Activated naive CD4-positive, alpha-beta T cell treated with anti-CD3 and anti-CD28 coated beads for 36 hours (primary cell): ENCODE data around the gene CUZD1. TPM values are rescaled to one million over a fixed set of nuclear protein-coding genes. Genes with fewer than 3 reads are reported as not detected.

ENCODE experiments used
- CTCF ChIA-PET: fragments of 350-600 bp; sonication (Branson Sonifier 250); formaldehyde crosslinking; loops from one replicate; lab custom pipeline; 2021; ENCODE audit warnings: antibody characterized with exemption; lab: Charles Lee
- DNase-seq: peaks from one replicate; pipeline ENCODE4 v3.0.0-alpha.2; 2020
- H3K27ac Mint-ChIP-seq: one replicate; pipeline ENCODE4 v1.8.0; 2021; ENCODE audit warnings: mild to moderate bottlenecking, mixed read lengths
- H3K27me3 Mint-ChIP-seq: one replicate; pipeline ENCODE4 v1.8.0; 2021; ENCODE audit warnings: low read depth, mixed read lengths
- H3K36me3 Mint-ChIP-seq: one replicate; pipeline ENCODE4 v1.8.0; 2021; ENCODE audit warnings: low read depth, mixed read lengths
- H3K4me1 Mint-ChIP-seq: one replicate; pipeline ENCODE4 v1.8.0; 2021; ENCODE audit warnings: low read depth, mixed read lengths
- H3K4me3 Mint-ChIP-seq: one replicate; pipeline ENCODE4 v1.8.0; 2021; ENCODE audit warnings: mild to moderate bottlenecking, moderate library complexity, mixed read lengths
- H3K9me3 Mint-ChIP-seq: one replicate; pipeline ENCODE4 v1.8.0; 2021; ENCODE audit warnings: mixed read lengths
- intact Hi-C: fragments of 100-400 bp; cut with micrococcal nuclease; formaldehyde crosslinking; loops from one replicate; pipeline ENCODE4 v1.15.1; 2023
- total RNA-seq, 2 experiments: library from RNA; stranded (reverse); gene quantifications; one replicate each; pipeline ENCODE4 v1.2.3, GENCODE V29; 2021

CUZD1 gene
- total RNA-seq, 2 experiments from 2014 or later: 0.43 to 0.54 TPM

GRCh38 chr10:122782911-122783310, 62.7 kb downstream of the CUZD1 start:
- DNase-seq: no peak
- H3K4me1 Mint-ChIP-seq: no peaks in the 10 kb centered on the region
- no peaks in the 10 kb centered on the region for H3K9me3 Mint-ChIP-seq
- intact Hi-C loops: no loop called here
- H3K27ac Mint-ChIP-seq: no peak overlapping the region
- no peak overlapping the region for H3K4me3 Mint-ChIP-seq
- no peaks in the 10 kb centered on the region for H3K36me3 Mint-ChIP-seq
- CTCF ChIA-PET: no interaction called here
- H3K27me3 Mint-ChIP-seq: peaks cover 6% of the 10 kb centered on the region

Other genes with a start within 250 kb of the CUZD1 start
- not detected for gene C10orf120, start 146.0 kb downstream of the CUZD1 start, total RNA-seq
- 1 to 10 TPM; 8.0 to 8.1 TPM for gene FAM24B, start 33.7 kb upstream of the CUZD1 start, total RNA-seq
- not detected for gene FAM24A, start 64.8 kb upstream of the CUZD1 start, total RNA-seq
- gene C10orf88, start 108.4 kb upstream of the CUZD1 start, total RNA-seq: 1 to 10 TPM; 4.2 to 5.2 TPM
- gene PSTK, start 134.5 kb upstream of the CUZD1 start, total RNA-seq: 1 to 10 TPM; 3.9 to 4.2 TPM
- gene IKZF5, start 162.9 kb upstream of the CUZD1 start, total RNA-seq: 10 to 100 TPM; 15.3 to 16.2 TPM
- gene ACADSB, start 163.1 kb upstream of the CUZD1 start, total RNA-seq: 10 to 100 TPM; 19.8 to 21.8 TPM